ENCODE results near the gene ATRNL1.

DNA sequence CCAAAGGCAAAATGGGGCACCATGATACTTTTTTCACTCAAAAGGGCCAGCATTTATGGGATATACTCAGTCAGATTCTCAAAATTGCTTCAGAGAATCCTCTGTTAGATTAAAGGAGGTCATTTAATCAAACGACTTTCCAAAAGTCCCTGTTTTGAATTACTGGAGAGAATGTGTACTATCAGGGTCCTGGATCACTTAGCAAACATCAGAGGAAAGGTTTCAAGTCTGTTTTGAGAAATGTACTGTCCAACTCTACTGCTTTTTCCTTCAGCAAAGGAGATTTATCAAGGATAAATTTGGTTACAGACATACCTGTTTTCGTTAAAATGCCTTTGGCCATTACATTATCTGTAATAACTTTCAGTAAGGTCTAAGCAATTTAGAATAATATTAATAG is 838.9 kb downstream of the ATRNL1 start:
- TF ChIP-seq, protein P1, sequence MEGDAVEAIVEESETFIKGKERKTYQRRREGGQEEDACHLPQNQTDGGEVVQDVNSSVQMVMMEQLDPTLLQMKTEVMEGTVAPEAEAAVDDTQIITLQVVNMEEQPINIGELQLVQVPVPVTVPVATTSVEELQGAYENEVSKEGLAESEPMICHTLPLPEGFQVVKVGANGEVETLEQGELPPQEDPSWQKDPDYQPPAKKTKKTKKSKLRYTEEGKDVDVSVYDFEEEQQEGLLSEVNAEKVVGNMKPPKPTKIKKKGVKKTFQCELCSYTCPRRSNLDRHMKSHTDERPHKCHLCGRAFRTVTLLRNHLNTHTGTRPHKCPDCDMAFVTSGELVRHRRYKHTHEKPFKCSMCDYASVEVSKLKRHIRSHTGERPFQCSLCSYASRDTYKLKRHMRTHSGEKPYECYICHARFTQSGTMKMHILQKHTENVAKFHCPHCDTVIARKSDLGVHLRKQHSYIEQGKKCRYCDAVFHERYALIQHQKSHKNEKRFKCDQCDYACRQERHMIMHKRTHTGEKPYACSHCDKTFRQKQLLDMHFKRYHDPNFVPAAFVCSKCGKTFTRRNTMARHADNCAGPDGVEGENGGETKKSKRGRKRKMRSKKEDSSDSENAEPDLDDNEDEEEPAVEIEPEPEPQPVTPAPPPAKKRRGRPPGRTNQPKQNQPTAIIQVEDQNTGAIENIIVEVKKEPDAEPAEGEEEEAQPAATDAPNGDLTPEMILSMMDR (IDR thresholded peaks at IDR 0.05): no peak
- no peak for TF ChIP-seq POLR2A (IDR thresholded peaks at IDR 0.05)
